HG03520 (cell line): Measurements from ENCODE around the gene SYT11.
"Not testable (repeated sequence)": the region's sequence is repeated elsewhere in the genome, so short reads cannot be mapped to it uniquely, and the experiment has no call there.

Source experiments
- ATAC-seq: cut with Tn5 transposase; IDR thresholded peaks from one replicate; pipeline ENCODE4 v1.9.1; 2021; ENCODE audit warnings: mild to moderate bottlenecking, moderate library complexity; ENCODE audit not compliant: unreplicated experiment

The SYT11 gene

GRCh38 chr1:155896476-155896875 is 37.1 kb downstream of the SYT11 start:
- ATAC-seq: not testable (repeated sequence)

- ATAC-seq: no peak
Observed at GRCh38 chr1:155897746-155898145, 38.4 kb downstream of the SYT11 start.

GRCh38 chr1:155898888-155899287 is 39.5 kb downstream of the SYT11 start:
- no peak for ATAC-seq

- ATAC-seq: no peak
Observed at GRCh38 chr1:155899683-155900082, 40.3 kb downstream of the SYT11 start.

GRCh38 chr1:155900161-155900560 is 40.8 kb downstream of the SYT11 start:
- no peak for ATAC-seq

GRCh38 chr1:155904261-155904660 is 44.9 kb downstream of the SYT11 start:
- no peak for ATAC-seq

GRCh38 chr1:155909894-155910293 is 50.5 kb downstream of the SYT11 start:
- no peak for ATAC-seq

GRCh38 chr1:155910621-155911121 is 51.3 kb downstream of the SYT11 start:
- ATAC-seq: peak; percentile 22

- ATAC-seq: peak; percentile 65
Observed at GRCh38 chr1:155911156-155912055, 52.0 kb downstream of the SYT11 start, which contains the start of gene RIT1. TSS of gene RIT1 (minus strand) at chr1:155911349. CDS start at chr1:155910761, 588 bp downstream.

- ATAC-seq: no peak
Observed at GRCh38 chr1:155912056-155912536, 52.7 kb downstream of the SYT11 start.

GRCh38 chr1:155913969-155914757 is 54.8 kb downstream of the SYT11 start:
- no peak for ATAC-seq

GRCh38 chr1:155918660-155919059 is 59.3 kb downstream of the SYT11 start:
- no peak for ATAC-seq

GRCh38 chr1:155919801-155920200 is 60.4 kb downstream of the SYT11 start:
- ATAC-seq: no peak

GRCh38 chr1:155920717-155921116 is 61.4 kb downstream of the SYT11 start:
- ATAC-seq: no peak

- ATAC-seq: no peak
Observed at GRCh38 chr1:155925506-155925905, 66.1 kb downstream of the SYT11 start.

- no peak for ATAC-seq
Observed at GRCh38 chr1:155929057-155929456, 69.7 kb downstream of the SYT11 start.

- not testable (repeated sequence) for ATAC-seq
Observed at GRCh38 chr1:155930725-155931124, 71.4 kb downstream of the SYT11 start.

GRCh38 chr1:155931332-155932038 is 72.1 kb downstream of the SYT11 start:
- ATAC-seq: no peak

GRCh38 chr1:155932081-155932480 is 72.7 kb downstream of the SYT11 start:
- no peak for ATAC-seq

- no peak for ATAC-seq
Observed at GRCh38 chr1:155932487-155932886, 73.1 kb downstream of the SYT11 start.

GRCh38 chr1:155933591-155934096 is 74.3 kb downstream of the SYT11 start:
- no peak for ATAC-seq
